K562 (cell line): ENCODE measurements around the gene GMPR2. TPM values are rescaled to one million over a fixed set of nuclear protein-coding genes. Genes with fewer than 3 reads are reported as not detected.

ENCODE experiments used
- ARID2 ChIP-seq: fragments of 450-650 bp; IDR thresholded peaks from 2 replicates; pipeline ENCODE4 v1.6.1; 2017; ENCODE audit warnings: antibody characterized with exemption, mild to moderate bottlenecking
- ATF1 ChIP-seq, 2 experiments: fragments of 450-650 bp in 1 of 2; IDR thresholded peaks; 2 replicates each; pipeline ENCODE4 v1.6.1; 2016; ENCODE audit warnings: missing compliant biosample characterization in 1 of 2, missing genetic modification characterization in 1 of 2
- BRF2 ChIP-seq: IDR thresholded peaks from 3 replicates; pipeline ENCODE4 v1.6.1; 2011; ENCODE audit warnings: borderline replicate concordance, mild to moderate bottlenecking; ENCODE audit not compliant: insufficient read length, insufficient read depth
- ETS1 ChIP-seq: conservative IDR thresholded peaks from 2 replicates; pipeline ENCODE4 v1.6.1; 2011; ENCODE audit warnings: low read depth, mild to moderate bottlenecking, low read length; ENCODE audit not compliant: control insufficient read depth
- ETS2 ChIP-seq: IDR thresholded peaks from 2 replicates; pipeline ENCODE4 v1.6.1; 2016; ENCODE audit warnings: borderline replicate concordance, missing genetic modification characterization, mild to moderate bottlenecking, moderate library complexity, missing compliant biosample characterization; ENCODE audit not compliant: poor library complexity, severe bottlenecking
- JUNB ChIP-seq: fragments of 450-650 bp; formaldehyde crosslinking; conservative IDR thresholded peaks from 2 replicates; pipeline ENCODE4 v1.4.0; 2020; ENCODE audit warnings: mild to moderate bottlenecking
- MED1 ChIP-seq: sonication (generic); formaldehyde crosslinking; IDR thresholded peaks from 2 replicates; pipeline ENCODE4 v1.8.1; 2023; ENCODE audit warnings: missing genetic modification reagents, borderline replicate concordance
- RFX1 ChIP-seq: fragments of 450-650 bp; IDR thresholded peaks from 2 replicates; pipeline ENCODE4 v1.6.1; 2016; ENCODE audit warnings: mild to moderate bottlenecking, moderate library complexity
- SMARCA4 ChIP-seq: fragments of 450-650 bp; IDR thresholded peaks from 2 replicates; pipeline ENCODE4 v1.6.1; 2016
- ZBTB7A ChIP-seq: IDR thresholded peaks from 2 replicates; pipeline ENCODE4 v1.6.1; 2011; ENCODE audit warnings: low read depth, mild to moderate bottlenecking, low read length, moderate library complexity, borderline replicate concordance; ENCODE audit not compliant: control insufficient read depth
- ZNF146 ChIP-seq: IDR thresholded peaks from one replicate; pipeline ENCODE4 v1.6.1; 2018; ENCODE audit warnings: missing compliant biosample characterization; ENCODE audit not compliant: unreplicated experiment
- ZNF318 ChIP-seq, 2 experiments: fragments of 450-650 bp; IDR thresholded peaks; 2 replicates each; pipeline ENCODE4 v1.6.1; 2016; ENCODE audit warnings: mild to moderate bottlenecking in 2 of 2, borderline replicate concordance in 1 of 2, low read depth in 1 of 2, moderate library complexity in 1 of 2
- polyA plus RNA-seq, 8 experiments: library from polyadenylated mRNA; depleted of rRNA in 4 of 8; stranded (reverse) in 5 of 8; unstranded in 3 of 8; fragments of >200 nt; fragmentation: Nextera tagmentation in 2 of 8; fragmentation: Illumina TruSeq in 1 of 8; extraction: Ambion mirVana in 2 of 8; extraction: Trizol in 1 of 8; gene quantifications; 2 replicates each; pipeline versions ENCODE4 v1.2.1 to v1.2.3, GENCODE V29; 2011 to 2014; ENCODE audit warnings: inconsistent platforms in 1 of 8, missing spikeins in 1 of 8
- total RNA-seq, 7 experiments: library from RNA; depleted of rRNA in 6 of 7; stranded (reverse); fragments of >200 nt in 6 of 7; fragmentation: Illumina TruSeq in 2 of 7; extraction: Trizol in 2 of 7; gene quantifications; 2 replicates each; pipeline versions ENCODE4 v1.2.1 to v1.2.3, GENCODE V29; 2011 to 2021; ENCODE audit warnings: low replicate concordance in 1 of 7

The GMPR2 gene
- total and polyA plus RNA-seq, 9 of the 15 experiments (the other 6 are each of a cell fraction or from before 2014, with no cell fraction given) = 26.4 to 67.4 (median 36.3) TPM

GRCh38 chr14:24212924-24213865 is 19.5 kb upstream of the GMPR2 start, which contains the start of gene CHMP4A (continued):
- TF ChIP-seq ZNF318 (IDR thresholded peaks at IDR 0.05; ENCODE audit: borderline replicate concordance in 1 of 2, low read depth in 1 of 2) (no peak), JUNB (CRISPR knock-in tag) (no peak), BRF2 (no peak), MED1 (CRISPR knock-in tag) (no peak), ARID2 (no peak), SMARCA4 (no peak), ZNF146 (CRISPR knock-in tag) (no peak), ETS2 (no peak), ATF1 (CRISPR knock-in tag; IDR thresholded peaks at IDR 0.05) (peak; percentile 81), ATF1 (tag; IDR thresholded peaks at IDR 0.05) (peak; percentile 98), ZBTB7A (peak; percentile 83), RFX1 (no peak), ETS1 (no peak)
